ENCODE results near the gene ZCCHC14.

The ZCCHC14 gene

DNA sequence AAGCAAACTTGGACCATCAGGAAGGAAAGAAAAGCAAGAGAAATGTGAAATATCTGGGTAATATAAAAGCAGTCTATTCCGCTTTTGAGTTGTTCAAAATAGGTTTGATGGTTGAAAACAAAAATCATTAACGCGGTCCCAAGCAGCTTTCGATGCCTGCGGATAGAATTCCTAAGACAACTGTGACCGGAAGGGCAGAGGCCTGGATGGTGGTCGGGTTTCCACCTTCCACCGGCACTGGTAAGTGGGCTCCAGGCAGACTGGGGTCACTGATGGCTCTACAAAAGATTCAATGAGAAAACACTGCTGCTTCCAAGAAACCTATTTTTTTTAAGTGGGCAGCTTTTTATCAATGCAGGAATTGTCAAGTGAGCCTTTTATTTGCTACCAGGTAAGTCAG, 49.8 kb downstream of the ZCCHC14 start:
- H4K91ac ChIP-seq (ENCODE audit: low read length) = no peak overlapping the region
- H4K8ac ChIP-seq (ENCODE audit: low read length) = no peak overlapping the region
- H3K27me3 ChIP-seq (ENCODE audit: control insufficient read depth in 1 of 2, insufficient read depth in 1 of 2, low read length in 2 of 2) = no peaks in the 10 kb centered on the region
- WGBS = 96% methylated on average over 8 of the region's 8 CpGs
- no peak overlapping the region for H2BK120ac ChIP-seq (ENCODE audit: low read depth, low read length)
- H2BK12ac ChIP-seq (ENCODE audit: low read length in 2 of 2) = no peak overlapping the region
- no peak overlapping the region for H3K14ac ChIP-seq (ENCODE audit: low read length in 2 of 2)
- peaks cover 8 to 68% of the 10 kb centered on the region in 2 experiments for H3K36me3 ChIP-seq (ENCODE audit: control insufficient read depth in 1 of 2, insufficient read depth in 2 of 2, low read depth in 1 of 2, low read length in 2 of 2)
- no peak overlapping the region for H3K9ac ChIP-seq (ENCODE audit: low read length)
- peaks cover 12% of the 10 kb centered on the region for H3K4me1 ChIP-seq (ENCODE audit: control insufficient read depth, insufficient read depth, low read depth, low read length)
- no peak overlapping the region for H3K18ac ChIP-seq (ENCODE audit: low read depth in 1 of 2, low read length in 2 of 2)
- H3K79me1 ChIP-seq (replicated peaks; ENCODE audit: low read length, poor library complexity, severe bottlenecking) = peaks cover 27% of the 10 kb centered on the region
- H3K9me3 ChIP-seq (ENCODE audit: control insufficient read depth, low read length) = no peaks in the 10 kb centered on the region
- H3K23ac ChIP-seq (ENCODE audit: low read length in 2 of 2) = no peak overlapping the region
- no peak for DNase-seq
- no peak overlapping the region for H2BK5ac ChIP-seq (ENCODE audit: low read depth, low read length, poor library complexity, severe bottlenecking)
- H2AK5ac ChIP-seq (ENCODE audit: low read length, severe bottlenecking) = no peak overlapping the region
- H2AFZ ChIP-seq (ENCODE audit: low read depth, low read length) = no peak overlapping the region
- H3K27ac ChIP-seq (ENCODE audit: low read length, poor library complexity, severe bottlenecking) = no peak overlapping the region
- no peak overlapping the region for H3K4ac ChIP-seq (ENCODE audit: low read depth in 1 of 2, low read length in 2 of 2)
- H3K4me2 ChIP-seq (ENCODE audit: low read length, poor library complexity, severe bottlenecking) = no peak overlapping the region
- H2BK15ac ChIP-seq (ENCODE audit: low read depth, poor library complexity, severe bottlenecking) = no peak overlapping the region
- no peak overlapping the region for H3K4me3 ChIP-seq (ENCODE audit: insufficient read depth in 1 of 2, low read depth in 1 of 2, low read length in 2 of 2)

DNA sequence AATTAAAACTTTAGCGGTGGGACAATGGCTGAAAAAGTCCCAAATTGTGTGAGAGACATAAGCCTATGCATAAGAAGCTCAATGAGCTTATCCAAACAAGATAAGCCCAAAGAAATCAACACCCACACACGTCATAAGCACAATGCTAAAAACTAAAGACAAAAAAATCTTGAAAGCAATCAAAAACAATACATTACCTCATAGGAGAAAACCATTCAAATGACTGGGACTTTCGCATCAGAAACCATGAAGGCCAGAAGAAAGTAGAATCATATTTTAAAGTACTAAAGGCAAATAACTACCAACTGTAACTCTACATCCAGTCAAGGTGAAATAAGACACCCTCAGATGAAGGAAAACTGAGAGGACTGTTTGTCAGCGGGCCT, 50.2 kb downstream of the ZCCHC14 start:
- 91% methylated on average over 3 of the region's 4 CpGs for WGBS
- no peaks in the 10 kb centered on the region for H3K27me3 ChIP-seq (ENCODE audit: control insufficient read depth in 1 of 2, insufficient read depth in 1 of 2, low read length in 2 of 2)
- H3K4me2 ChIP-seq (ENCODE audit: low read length, poor library complexity, severe bottlenecking) = no peak overlapping the region
- peaks cover 8 to 68% of the 10 kb centered on the region in 2 experiments for H3K36me3 ChIP-seq (ENCODE audit: control insufficient read depth in 1 of 2, insufficient read depth in 2 of 2, low read depth in 1 of 2, low read length in 2 of 2)
- no peak overlapping the region for H2BK15ac ChIP-seq (ENCODE audit: low read depth, poor library complexity, severe bottlenecking)
- H2AFZ ChIP-seq (ENCODE audit: low read depth, low read length) = no peak overlapping the region
- no peak overlapping the region for H4K91ac ChIP-seq (ENCODE audit: low read length)
- no peak overlapping the region for H2BK12ac ChIP-seq (ENCODE audit: low read length in 2 of 2)
- no peaks in the 10 kb centered on the region for H3K9me3 ChIP-seq (ENCODE audit: control insufficient read depth, low read length)
- no peak overlapping the region for H3K9ac ChIP-seq (ENCODE audit: low read length)
- H3K4me3 ChIP-seq (ENCODE audit: insufficient read depth in 1 of 2, low read depth in 1 of 2, low read length in 2 of 2) = no peak overlapping the region
- DNase-seq = no peak
- H4K8ac ChIP-seq (ENCODE audit: low read length) = no peak overlapping the region
- H3K14ac ChIP-seq (ENCODE audit: low read length in 2 of 2) = no peak overlapping the region
- H2AK5ac ChIP-seq (ENCODE audit: low read length, severe bottlenecking) = no peak overlapping the region
- no peak overlapping the region for H3K23ac ChIP-seq (ENCODE audit: low read length in 2 of 2)
- no peak overlapping the region for H2BK5ac ChIP-seq (ENCODE audit: low read depth, low read length, poor library complexity, severe bottlenecking)
- H3K27ac ChIP-seq (ENCODE audit: low read length, poor library complexity, severe bottlenecking) = no peak overlapping the region
- no peak overlapping the region for H2BK120ac ChIP-seq (ENCODE audit: low read depth, low read length)
- peaks cover 29% of the 10 kb centered on the region for H3K79me1 ChIP-seq (replicated peaks; ENCODE audit: low read length, poor library complexity, severe bottlenecking)
- no peak overlapping the region for H3K18ac ChIP-seq (ENCODE audit: low read depth in 1 of 2, low read length in 2 of 2)
- peaks cover 14% of the 10 kb centered on the region for H3K4me1 ChIP-seq (ENCODE audit: control insufficient read depth, insufficient read depth, low read depth, low read length)
- H3K4ac ChIP-seq (ENCODE audit: low read depth in 1 of 2, low read length in 2 of 2) = no peak overlapping the region

DNA sequence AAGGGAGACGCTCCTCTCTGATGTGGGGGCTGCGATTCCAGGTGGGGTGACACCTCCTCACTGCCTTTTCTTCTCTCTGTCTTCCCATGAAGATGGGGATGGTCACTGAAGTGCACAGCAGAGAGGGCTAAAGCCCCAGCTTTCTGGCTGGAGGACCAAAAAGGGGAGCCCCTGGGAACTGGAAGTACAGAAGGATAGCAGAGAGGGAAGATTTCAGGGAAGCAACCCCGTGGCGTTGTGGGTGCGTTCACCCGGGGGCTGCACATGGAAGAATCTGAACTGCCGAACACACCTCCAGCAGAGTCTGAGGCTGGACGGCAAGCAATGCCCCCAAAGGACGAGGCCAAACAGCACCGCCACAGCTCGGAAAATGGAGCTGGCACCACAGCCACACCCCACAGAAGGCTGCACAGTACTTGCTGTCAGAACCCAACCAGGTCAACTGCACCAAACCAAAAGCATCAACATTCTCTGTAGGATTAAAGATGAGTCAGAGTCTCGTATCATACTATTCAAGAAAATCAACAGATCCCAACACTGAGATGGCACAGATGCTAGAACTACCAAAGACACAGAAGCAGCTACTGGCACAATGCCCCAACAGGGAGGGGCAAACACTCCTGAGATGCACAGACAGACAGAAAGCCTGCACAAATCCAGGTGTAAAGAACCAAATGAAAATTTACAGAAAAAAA, 50.8 kb downstream of the ZCCHC14 start:
- 91% methylated on average over 12 of the region's 12 CpGs for WGBS
- peak; percentile 33 for DNase-seq

DNA sequence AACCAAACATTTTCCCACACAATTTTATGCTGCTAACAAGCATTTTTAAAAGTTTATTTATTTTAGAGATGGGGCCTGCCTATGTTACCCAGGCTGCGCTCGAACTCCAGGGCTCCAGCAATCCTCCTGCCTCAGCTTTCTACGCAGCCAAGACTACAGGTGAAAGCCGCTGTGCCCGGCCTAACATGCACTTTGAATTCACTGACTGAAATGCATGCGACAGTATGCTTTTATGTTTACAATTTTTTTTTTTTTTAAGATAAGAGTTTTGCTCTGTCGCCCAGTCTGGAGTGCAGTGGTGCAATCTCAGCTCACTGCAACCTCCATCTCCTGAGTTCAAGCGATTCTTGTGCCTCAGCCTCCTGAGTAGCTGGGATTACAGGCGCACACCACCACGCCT, 52.9 kb downstream of the ZCCHC14 start:
- no peak overlapping the region for H2BK120ac ChIP-seq (ENCODE audit: low read depth, low read length)
- H2BK15ac ChIP-seq (ENCODE audit: low read depth, poor library complexity, severe bottlenecking) = peak overlapping the region; percentile 57
- 94% methylated on average over 10 of the region's 10 CpGs for WGBS
- H3K14ac ChIP-seq (ENCODE audit: low read length in 2 of 2) = no peak overlapping the region
- peaks cover 11 to 47% of the 10 kb centered on the region in 2 experiments for H3K36me3 ChIP-seq (ENCODE audit: control insufficient read depth in 1 of 2, insufficient read depth in 2 of 2, low read depth in 1 of 2, low read length in 2 of 2)
- H2AFZ ChIP-seq (ENCODE audit: low read depth, low read length) = no peak overlapping the region
- no peak overlapping the region for H3K18ac ChIP-seq (ENCODE audit: low read depth in 1 of 2, low read length in 2 of 2)
- DNase-seq = no peak
- no peak overlapping the region for H2BK5ac ChIP-seq (ENCODE audit: low read depth, low read length, poor library complexity, severe bottlenecking)
- no peak overlapping the region for H4K91ac ChIP-seq (ENCODE audit: low read length)
- peaks cover 29% of the 10 kb centered on the region for H3K79me1 ChIP-seq (replicated peaks; ENCODE audit: low read length, poor library complexity, severe bottlenecking)
- H3K4me3 ChIP-seq (ENCODE audit: insufficient read depth in 1 of 2, low read depth in 1 of 2, low read length in 2 of 2) = no peak overlapping the region
- no peak overlapping the region for H2BK12ac ChIP-seq (ENCODE audit: low read length in 2 of 2)
- no peak overlapping the region for H3K23ac ChIP-seq (ENCODE audit: low read length in 2 of 2)
- no peak overlapping the region for H3K4me2 ChIP-seq (ENCODE audit: low read length, poor library complexity, severe bottlenecking)
- no peak overlapping the region for H3K4ac ChIP-seq (ENCODE audit: low read depth in 1 of 2, low read length in 2 of 2)
- no peaks in the 10 kb centered on the region for H3K9me3 ChIP-seq (ENCODE audit: control insufficient read depth, low read length)
- peaks cover 30% of the 10 kb centered on the region for H3K4me1 ChIP-seq (ENCODE audit: control insufficient read depth, insufficient read depth, low read depth, low read length)
- no peak overlapping the region for H2AK5ac ChIP-seq (ENCODE audit: low read length, severe bottlenecking)
- no peak overlapping the region for H3K27ac ChIP-seq (ENCODE audit: low read length, poor library complexity, severe bottlenecking)
- no peak overlapping the region for H4K8ac ChIP-seq (ENCODE audit: low read length)
- H3K9ac ChIP-seq (ENCODE audit: low read length) = peak overlapping the region; percentile 36
- no peaks in the 10 kb centered on the region for H3K27me3 ChIP-seq (ENCODE audit: control insufficient read depth in 1 of 2, insufficient read depth in 1 of 2, low read length in 2 of 2)

More for the DNA sequence above, 50.8 kb downstream of the ZCCHC14 start:
- Histone ChIP-seq H2BK12ac (ENCODE audit: low read length in 2 of 2) (peak overlapping the region in 1 of 2 experiments; percentile 14), H3K9ac (ENCODE audit: low read length) (no peak overlapping the region), H3K4me2 (ENCODE audit: low read length, poor library complexity, severe bottlenecking) (no peak overlapping the region), H4K8ac (ENCODE audit: low read length) (no peak overlapping the region), H4K91ac (ENCODE audit: low read length) (no peak overlapping the region), H3K14ac (ENCODE audit: low read length in 2 of 2) (no peak overlapping the region), H3K27me3 (ENCODE audit: control insufficient read depth in 1 of 2, insufficient read depth in 1 of 2, low read length in 2 of 2) (no peaks in the 10 kb centered on the region), H3K18ac (ENCODE audit: low read depth in 1 of 2, low read length in 2 of 2) (no peak overlapping the region), H3K79me1 (replicated peaks; ENCODE audit: low read length, poor library complexity, severe bottlenecking) (peaks cover 30% of the 10 kb centered on the region), H3K4me1 (ENCODE audit: control insufficient read depth, insufficient read depth, low read depth, low read length) (peaks cover 16% of the 10 kb centered on the region), H3K4me3 (ENCODE audit: insufficient read depth in 1 of 2, low read depth in 1 of 2, low read length in 2 of 2) (no peak overlapping the region), H2BK120ac (ENCODE audit: low read depth, low read length) (no peak overlapping the region), H3K9me3 (ENCODE audit: control insufficient read depth, low read length) (no peaks in the 10 kb centered on the region), H2AK5ac (ENCODE audit: low read length, severe bottlenecking) (no peak overlapping the region), H2AFZ (ENCODE audit: low read depth, low read length) (no peak overlapping the region), H2BK5ac (ENCODE audit: low read depth, low read length, poor library complexity, severe bottlenecking) (no peak overlapping the region), H3K23ac (ENCODE audit: low read length in 2 of 2) (no peak overlapping the region), H3K27ac (ENCODE audit: low read length, poor library complexity, severe bottlenecking) (no peak overlapping the region), H2BK15ac (ENCODE audit: low read depth, poor library complexity, severe bottlenecking) (peak overlapping the region; percentile 29), H3K36me3 (ENCODE audit: control insufficient read depth in 1 of 2, insufficient read depth in 2 of 2, low read depth in 1 of 2, low read length in 2 of 2) (peaks cover 11 to 66% of the 10 kb centered on the region in 2 experiments), H3K4ac (ENCODE audit: low read depth in 1 of 2, low read length in 2 of 2) (peak overlapping the region in 1 of 2 experiments; percentile 2)

Data from mesenchymal stem cell (in vitro differentiated cells and primary cell).